WTC11 (cell line): ENCODE results near the gene RAD50.

ENCODE experiments used
- NR2C2 ChIP-seq: sonication (generic); formaldehyde crosslinking; IDR thresholded peaks from 2 replicates; pipeline ENCODE4 v1.8.0; 2022; ENCODE audit warnings: mild to moderate bottlenecking, missing genetic modification reagents
- SP1 ChIP-seq: sonication (generic); formaldehyde crosslinking; conservative IDR thresholded peaks from 2 replicates; pipeline ENCODE4 v1.8.1; 2022; ENCODE audit warnings: missing genetic modification reagents
- TF ChIP-seq, protein P1 (sequence below): sonication (generic); formaldehyde crosslinking; IDR thresholded peaks from 2 replicates; pipeline ENCODE4 v1.8.1; 2022; ENCODE audit warnings: mild to moderate bottlenecking, missing genetic modification reagents, moderate library complexity, borderline replicate concordance
- TF ChIP-seq, protein P2 (sequence below): fragments of 200-600 bp; IDR thresholded peaks from 2 replicates; pipeline ENCODE4 v1.8.0; 2022; ENCODE audit warnings: antibody characterized with exemption

DNA sequence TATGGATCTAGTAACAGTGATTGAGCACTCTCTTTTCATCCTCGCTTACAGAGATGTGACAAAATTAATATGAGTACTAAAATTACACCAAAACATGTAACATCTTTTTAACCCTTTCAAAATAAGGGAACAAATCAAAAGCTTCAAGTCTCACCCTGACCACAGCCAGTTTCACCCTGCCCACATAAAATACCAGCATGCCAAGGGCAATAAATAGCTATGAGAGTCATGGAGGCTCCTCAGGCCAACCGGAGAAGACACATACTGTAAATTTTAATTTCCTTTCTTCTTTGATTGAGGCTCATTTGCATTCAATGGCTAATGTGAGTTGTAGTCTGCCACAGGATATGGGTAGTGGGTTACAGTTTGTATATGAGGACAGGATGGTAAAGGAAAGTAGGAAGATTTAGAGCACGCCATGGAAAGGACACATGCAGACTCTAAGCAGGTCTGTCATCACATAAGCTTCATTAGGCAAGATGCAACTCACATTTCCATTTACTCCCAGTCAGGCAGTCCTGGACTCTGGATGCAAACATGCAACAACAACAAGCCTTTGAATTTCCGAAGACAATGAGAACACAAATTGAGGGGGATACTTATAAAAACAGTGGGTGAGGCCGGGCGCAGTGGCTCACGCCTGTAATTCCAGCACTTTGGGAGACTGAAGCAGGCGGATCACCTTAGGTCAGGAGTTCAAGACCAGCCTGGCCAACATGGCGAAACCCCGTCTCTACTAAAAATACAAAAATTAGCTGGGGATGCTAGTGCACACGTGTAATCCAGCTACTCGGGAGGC is 128.3 kb downstream of the RAD50 start:
- TF ChIP-seq, protein P1, sequence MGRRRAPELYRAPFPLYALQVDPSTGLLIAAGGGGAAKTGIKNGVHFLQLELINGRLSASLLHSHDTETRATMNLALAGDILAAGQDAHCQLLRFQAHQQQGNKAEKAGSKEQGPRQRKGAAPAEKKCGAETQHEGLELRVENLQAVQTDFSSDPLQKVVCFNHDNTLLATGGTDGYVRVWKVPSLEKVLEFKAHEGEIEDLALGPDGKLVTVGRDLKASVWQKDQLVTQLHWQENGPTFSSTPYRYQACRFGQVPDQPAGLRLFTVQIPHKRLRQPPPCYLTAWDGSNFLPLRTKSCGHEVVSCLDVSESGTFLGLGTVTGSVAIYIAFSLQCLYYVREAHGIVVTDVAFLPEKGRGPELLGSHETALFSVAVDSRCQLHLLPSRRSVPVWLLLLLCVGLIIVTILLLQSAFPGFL (CRISPR knock-in tag) = no peak
- TF ChIP-seq SP1 (CRISPR knock-in tag) (no peak), NR2C2 (CRISPR knock-in tag) (no peak)
- TF ChIP-seq, protein P2, sequence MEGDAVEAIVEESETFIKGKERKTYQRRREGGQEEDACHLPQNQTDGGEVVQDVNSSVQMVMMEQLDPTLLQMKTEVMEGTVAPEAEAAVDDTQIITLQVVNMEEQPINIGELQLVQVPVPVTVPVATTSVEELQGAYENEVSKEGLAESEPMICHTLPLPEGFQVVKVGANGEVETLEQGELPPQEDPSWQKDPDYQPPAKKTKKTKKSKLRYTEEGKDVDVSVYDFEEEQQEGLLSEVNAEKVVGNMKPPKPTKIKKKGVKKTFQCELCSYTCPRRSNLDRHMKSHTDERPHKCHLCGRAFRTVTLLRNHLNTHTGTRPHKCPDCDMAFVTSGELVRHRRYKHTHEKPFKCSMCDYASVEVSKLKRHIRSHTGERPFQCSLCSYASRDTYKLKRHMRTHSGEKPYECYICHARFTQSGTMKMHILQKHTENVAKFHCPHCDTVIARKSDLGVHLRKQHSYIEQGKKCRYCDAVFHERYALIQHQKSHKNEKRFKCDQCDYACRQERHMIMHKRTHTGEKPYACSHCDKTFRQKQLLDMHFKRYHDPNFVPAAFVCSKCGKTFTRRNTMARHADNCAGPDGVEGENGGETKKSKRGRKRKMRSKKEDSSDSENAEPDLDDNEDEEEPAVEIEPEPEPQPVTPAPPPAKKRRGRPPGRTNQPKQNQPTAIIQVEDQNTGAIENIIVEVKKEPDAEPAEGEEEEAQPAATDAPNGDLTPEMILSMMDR = no peak
